Hematopoietic multipotent progenitor cell (in vitro differentiated cells): ENCODE results near the gene UBIAD1. TPM values are rescaled to one million over a fixed set of nuclear protein-coding genes. Genes with fewer than 3 reads are reported as not detected.
A peak's percentile ranks its signal among the peaks of the same experiment; 100 is the strongest.
"Not testable (repeated sequence)": the region's sequence is repeated elsewhere in the genome, so short reads cannot be mapped to it uniquely, and the experiment has no call there.

Experiments used
- DNase-seq, 3 donors: peaks; one replicate each; pipeline ENCODE4 v3.0.0-alpha.2; 2011 to 2015; ENCODE audit warnings: low read depth in 2 of 3, low spot score in 2 of 3
- total RNA-seq: library from RNA; depleted of rRNA; stranded (reverse); fragments of >200 nt; gene quantifications from one replicate; pipeline ENCODE4 v1.2.3, GENCODE V29; 2012

The UBIAD1 gene
- 21.3 TPM for total RNA-seq

- peak; percentile 72 to 90 (median 86) for DNase-seq
Measured at GRCh38 chr1:11272832-11273594, at the start of gene UBIAD1. Gene UBIAD1 (plus strand): TSS chr1:11273198. CDS start chr1:11273532, 334 bp downstream.

GRCh38 chr1:11227106-11228077 lies 45.6 kb upstream of the UBIAD1 start:
- DNase-seq = no peak

GRCh38 chr1:11229203-11229602 lies 43.8 kb upstream of the UBIAD1 start:
- no peak for DNase-seq

- no peak for DNase-seq
Measured at GRCh38 chr1:11233208-11233607, 39.8 kb upstream of the UBIAD1 start.

GRCh38 chr1:11237356-11237755 lies 35.6 kb upstream of the UBIAD1 start:
- DNase-seq = no peak

- no peak for DNase-seq
Measured at GRCh38 chr1:11238311-11238710, 34.7 kb upstream of the UBIAD1 start.

- DNase-seq = no peak
Measured at GRCh38 chr1:11245248-11245647, 27.8 kb upstream of the UBIAD1 start.

- DNase-seq = no peak
Measured at GRCh38 chr1:11245904-11246719, 26.9 kb upstream of the UBIAD1 start.

GRCh38 chr1:11248169-11248568 lies 24.8 kb upstream of the UBIAD1 start:
- no peak for DNase-seq

GRCh38 chr1:11252538-11252937 lies 20.5 kb upstream of the UBIAD1 start:
- no peak for DNase-seq

- DNase-seq = no peak
Measured at GRCh38 chr1:11253226-11253625, 19.8 kb upstream of the UBIAD1 start.

- DNase-seq = no peak
Measured at GRCh38 chr1:11256299-11256698, 16.7 kb upstream of the UBIAD1 start.

- DNase-seq = peak; percentile 85 to 100 (median 99)
Measured at GRCh38 chr1:11262171-11263049, 10.6 kb upstream of the UBIAD1 start, which contains the start of gene MTOR. Gene MTOR (minus strand): TSS chr1:11262551. CDS start chr1:11259409, 3,142 bp downstream.

GRCh38 chr1:11266268-11267074 lies 6.5 kb upstream of the UBIAD1 start:
- no peak for DNase-seq

GRCh38 chr1:11267350-11268337 lies 5.4 kb upstream of the UBIAD1 start:
- not testable (repeated sequence) for DNase-seq

- DNase-seq = no peak
Measured at GRCh38 chr1:11272544-11272831, 510 bp upstream of the UBIAD1 start.

- no peak for DNase-seq
Measured at GRCh38 chr1:11273595-11274234, 717 bp downstream of the UBIAD1 start.
